ENCODE measurements around the gene TBC1D20.
A peak's percentile ranks its signal among the peaks of the same experiment; 100 is the strongest.
"Not testable (repeated sequence)": the region's sequence is repeated elsewhere in the genome, so short reads cannot be mapped to it uniquely, and the experiment has no call there.

TBC1D20 gene

DNA sequence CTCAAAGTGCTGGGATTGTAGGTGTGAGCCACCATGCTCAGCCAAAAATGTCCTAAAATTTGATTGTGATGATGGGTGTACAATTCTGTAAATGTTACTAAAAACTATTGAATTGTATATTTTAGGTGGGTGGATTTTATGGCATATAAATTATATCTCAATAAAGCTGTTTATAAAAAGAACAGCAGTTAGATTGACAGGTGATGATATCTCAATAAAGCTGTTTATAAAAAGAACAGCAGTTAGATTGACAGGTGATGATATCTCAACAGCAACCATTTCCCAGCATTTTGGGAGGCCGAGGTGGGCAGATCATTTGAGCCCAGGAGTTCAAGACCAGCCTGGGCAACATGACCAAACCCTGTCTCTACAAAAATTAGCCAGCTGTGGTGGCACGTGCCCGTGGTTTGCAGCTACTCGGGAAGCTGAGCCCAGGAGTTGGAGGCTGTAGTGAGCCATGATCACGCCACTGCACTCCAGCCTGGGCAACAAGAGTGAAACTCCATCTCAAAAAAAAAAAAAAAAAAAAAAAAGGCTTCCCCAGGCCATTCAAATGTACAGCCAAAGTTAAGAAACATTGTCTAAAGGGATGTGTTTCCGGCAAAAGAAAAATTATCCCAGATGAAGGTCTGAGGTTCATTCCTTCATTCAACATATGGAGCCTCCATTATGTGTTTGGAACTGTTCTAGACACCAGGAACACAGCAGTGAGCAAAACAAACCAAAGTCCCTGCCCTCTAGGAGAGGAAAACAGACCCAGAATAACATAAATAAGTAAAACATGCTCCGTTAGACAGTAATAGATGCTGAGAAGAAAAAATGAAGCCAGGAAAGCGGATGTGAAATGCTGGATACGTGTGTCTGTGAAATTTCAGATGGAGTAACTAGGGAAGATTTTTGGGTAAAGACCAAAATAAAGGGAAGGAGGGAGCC lies 55.9 kb downstream of the TBC1D20 start:
- DNase-seq (ENCODE audit: extremely low spot score, insufficient read length, low read depth) (no peak), FAIRE-seq (peak; percentile 9)

GRCh38 chr20:404088-404487 lies 58.2 kb downstream of the TBC1D20 start:
- no peak for DNase-seq (ENCODE audit: extremely low spot score, insufficient read length, low read depth)
- no peak for FAIRE-seq

DNA sequence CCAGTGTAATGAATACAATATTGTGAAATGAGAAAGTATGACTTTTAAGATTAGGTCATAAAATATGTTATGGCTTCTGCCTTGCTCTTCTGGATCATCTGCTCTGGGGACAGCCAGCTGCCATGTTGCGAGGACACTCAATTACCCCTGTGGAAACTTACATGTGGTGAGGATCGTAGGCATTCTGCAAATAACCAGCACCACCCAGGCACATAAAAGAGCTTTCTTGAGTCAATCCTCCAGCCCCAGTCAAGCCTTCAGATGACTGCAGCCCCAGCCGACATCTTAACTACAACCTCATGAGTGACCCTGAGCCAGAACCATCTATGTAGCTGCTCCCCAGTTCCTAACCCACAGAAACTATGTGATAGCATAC lies 58.8 kb downstream of the TBC1D20 start:
- DNase-seq (ENCODE audit: extremely low spot score, insufficient read length, low read depth) (no peak), FAIRE-seq (no peak)

- no peak for DNase-seq (ENCODE audit: extremely low spot score, insufficient read length, low read depth)
- FAIRE-seq = no peak
Measured at GRCh38 chr20:402898-403581, 59.3 kb downstream of the TBC1D20 start.

GRCh38 chr20:402496-402885 lies 59.8 kb downstream of the TBC1D20 start:
- DNase-seq (ENCODE audit: extremely low spot score, insufficient read length, low read depth) (no peak), FAIRE-seq (no peak)

- FAIRE-seq (no peak), DNase-seq (ENCODE audit: extremely low spot score, insufficient read length, low read depth) (no peak)
Measured at GRCh38 chr20:401682-402495, 60.4 kb downstream of the TBC1D20 start.

DNA sequence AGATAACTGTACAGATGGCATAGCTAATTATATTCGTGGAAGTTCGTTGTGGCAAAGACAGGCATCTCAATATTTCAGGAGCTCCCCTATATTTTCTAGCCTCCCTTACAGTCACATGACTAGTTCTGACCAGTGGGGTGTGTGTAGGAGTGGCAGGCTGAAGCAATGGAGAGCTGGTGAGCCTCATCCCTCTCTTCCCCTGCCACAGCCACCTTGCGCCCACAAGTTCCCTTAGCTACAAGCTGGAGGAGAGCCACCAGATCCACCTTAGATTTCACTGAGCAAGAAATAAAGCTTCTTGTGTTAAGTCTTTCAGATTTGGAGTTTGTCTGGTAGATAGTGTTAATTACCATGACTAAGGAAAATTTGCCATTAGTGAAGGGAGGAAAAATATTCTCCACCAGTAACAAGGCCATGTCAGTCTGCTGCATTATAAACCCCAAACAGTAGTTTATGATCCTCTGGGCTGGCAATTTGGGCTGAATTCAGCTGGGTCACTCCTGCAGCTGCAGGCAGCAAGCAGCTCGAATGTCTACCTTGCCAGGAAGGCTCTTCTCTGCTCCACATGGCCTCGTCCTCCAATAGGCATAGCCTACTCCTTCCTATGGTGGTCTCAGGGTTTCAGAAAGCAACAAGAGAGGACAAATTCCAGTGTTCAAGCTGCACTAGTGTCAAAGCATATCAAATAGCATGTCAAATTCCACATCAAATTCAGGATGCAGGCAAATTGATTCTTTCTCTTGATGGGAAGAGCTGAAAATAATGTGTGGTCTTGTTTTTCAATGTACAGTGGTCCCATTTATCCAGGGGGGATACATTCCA lies 61.7 kb downstream of the TBC1D20 start:
- FAIRE-seq (no peak), DNase-seq (ENCODE audit: extremely low spot score, insufficient read length, low read depth) (no peak)

DNA sequence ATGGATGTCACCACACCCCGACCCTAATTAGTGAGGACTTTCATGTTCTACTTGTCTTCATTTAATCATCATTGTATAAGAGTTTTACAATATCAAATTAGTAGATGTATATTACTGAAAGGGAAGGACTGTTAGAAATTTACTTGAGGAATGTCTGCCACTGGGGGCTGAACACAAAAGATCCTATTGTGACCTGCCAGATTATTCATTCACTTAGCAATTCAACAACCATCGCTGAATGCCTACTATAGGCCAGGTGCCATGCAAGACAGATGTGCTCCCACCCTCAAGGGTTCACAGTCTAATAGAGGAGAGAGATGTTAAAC lies 62.2 kb downstream of the TBC1D20 start:
- DNase-seq (ENCODE audit: extremely low spot score, insufficient read length, low read depth) = no peak

GRCh38 chr20:399182-399707 lies 63.1 kb downstream of the TBC1D20 start:
- FAIRE-seq (no peak), DNase-seq (ENCODE audit: extremely low spot score, insufficient read length, low read depth) (no peak)

More for the DNA sequence above, 62.2 kb downstream of the TBC1D20 start:
- no peak for FAIRE-seq

- no peak for DNase-seq (ENCODE audit: extremely low spot score, insufficient read length, low read depth)
- no peak for FAIRE-seq
Measured at GRCh38 chr20:397432-398237, 64.7 kb downstream of the TBC1D20 start.

GRCh38 chr20:396619-397431 lies 65.5 kb downstream of the TBC1D20 start:
- DNase-seq (ENCODE audit: extremely low spot score, insufficient read length, low read depth) (no peak), FAIRE-seq (no peak)

GRCh38 chr20:396252-396618 lies 66.1 kb downstream of the TBC1D20 start:
- DNase-seq (ENCODE audit: extremely low spot score, insufficient read length, low read depth) = no peak
- no peak for FAIRE-seq

GRCh38 chr20:393296-393695 lies 69.0 kb downstream of the TBC1D20 start:
- FAIRE-seq; DNase-seq (ENCODE audit: extremely low spot score, insufficient read length, low read depth): not testable (repeated sequence)

GRCh38 chr20:391041-391711 lies 71.2 kb downstream of the TBC1D20 start:
- DNase-seq (ENCODE audit: extremely low spot score, insufficient read length, low read depth) = no peak

GRCh38 chr20:389220-389619 lies 73.1 kb downstream of the TBC1D20 start:
- FAIRE-seq (no peak), DNase-seq (ENCODE audit: extremely low spot score, insufficient read length, low read depth) (no peak)

More at GRCh38 chr20:391041-391711, 71.2 kb downstream of the TBC1D20 start:
- no peak for FAIRE-seq

- DNase-seq (ENCODE audit: extremely low spot score, insufficient read length, low read depth) (no peak), FAIRE-seq (no peak)
Measured at GRCh38 chr20:388034-388994, 74.0 kb downstream of the TBC1D20 start.
